Activated T-cell treated with anti-CD3 and anti-CD28 coated beads, Interleukin-2, amount 50 U/mL, for 48 hours (primary cell): ENCODE results near the gene CA10.

ENCODE experiments used
- DNase-seq, 2 experiments: peaks; one replicate each; pipeline ENCODE4 v3.0.0-alpha.2; 2020

CA10 gene

DNA sequence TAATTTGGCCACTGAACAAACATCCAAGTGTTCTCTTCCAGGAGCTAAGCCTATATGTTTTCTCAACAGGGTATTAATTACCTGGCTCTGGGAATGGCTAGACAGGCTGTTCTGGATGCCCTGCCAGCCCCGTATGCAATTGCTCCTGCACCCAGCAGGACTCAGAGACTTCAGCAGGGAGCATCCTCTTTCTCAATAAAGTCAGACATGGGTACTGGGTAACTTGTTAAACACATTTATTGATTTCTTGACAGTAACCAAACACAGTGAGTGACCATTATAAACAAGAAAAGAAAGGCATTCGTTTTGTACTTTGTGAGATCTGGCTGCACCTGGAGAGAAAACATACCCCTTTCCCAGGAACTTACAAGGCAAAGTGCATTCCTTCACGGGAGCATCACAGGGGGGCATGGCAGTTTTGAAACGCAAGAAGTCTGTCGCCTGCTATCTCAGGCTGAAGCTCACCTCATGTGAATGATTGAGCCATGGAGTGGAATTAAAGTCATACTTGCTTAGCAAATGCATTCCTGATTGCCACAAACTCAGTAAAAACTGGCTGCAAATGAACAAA, 528.3 kb downstream of the CA10 start:
- no peak for DNase-seq

DNA sequence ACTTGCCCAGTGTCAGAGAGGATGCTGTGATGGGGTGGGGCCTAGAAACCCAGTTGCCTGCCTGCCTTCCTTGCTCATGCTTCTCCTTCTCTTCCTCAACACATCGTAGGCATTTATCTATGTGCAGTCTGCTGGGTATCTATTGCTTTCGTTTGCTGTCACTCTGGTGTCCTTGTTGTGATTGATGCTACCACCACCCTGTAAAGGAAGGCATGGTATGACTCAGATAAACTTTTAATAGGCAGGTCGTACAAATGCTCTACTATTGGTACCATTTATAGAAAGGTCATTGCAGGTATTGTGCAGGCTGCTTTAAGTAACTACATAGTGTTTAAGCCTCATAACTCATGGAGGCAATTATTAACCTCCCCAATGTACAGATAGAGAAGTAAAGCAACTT, 529.3 kb downstream of the CA10 start:
- DNase-seq: no peak

DNA sequence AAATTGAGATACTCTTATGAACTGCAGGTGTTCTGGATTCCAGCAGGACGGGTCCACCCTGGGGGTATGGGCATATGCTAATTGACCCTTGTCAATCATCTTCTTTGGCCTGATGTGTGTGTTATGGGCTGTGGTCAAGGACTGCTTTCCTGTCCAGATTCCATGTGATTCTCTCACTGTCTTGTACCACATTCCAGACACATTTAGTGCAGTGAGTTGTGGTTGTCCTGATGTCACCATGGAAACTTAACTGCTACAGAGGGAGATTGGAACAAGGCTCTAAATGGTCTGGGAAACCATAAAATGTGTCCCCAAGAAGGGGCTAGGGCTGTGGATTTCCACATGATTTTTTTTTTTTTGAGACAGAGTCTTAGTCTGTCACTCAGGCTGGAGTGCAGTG, 530.7 kb downstream of the CA10 start:
- no peak for DNase-seq

DNA sequence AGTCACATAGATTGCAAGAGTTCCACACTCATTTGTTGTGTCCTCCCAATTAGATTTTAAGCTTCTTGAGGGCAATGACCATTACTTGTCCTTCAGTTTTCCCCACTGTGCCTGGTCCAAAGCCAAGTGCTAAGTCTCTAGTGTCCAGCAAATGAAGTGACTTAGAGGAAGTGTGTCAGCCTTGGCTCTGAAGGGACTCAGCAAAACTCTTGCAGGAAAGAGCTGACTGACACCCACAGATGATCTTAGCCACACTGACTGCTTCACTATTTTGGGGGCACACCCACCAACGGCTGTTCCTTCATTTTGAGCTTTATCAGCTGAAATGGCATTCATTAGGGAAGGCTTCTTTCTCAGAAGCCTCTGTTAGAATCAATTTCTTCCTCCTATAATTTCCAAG, 540.0 kb downstream of the CA10 start:
- DNase-seq: no peak

DNA sequence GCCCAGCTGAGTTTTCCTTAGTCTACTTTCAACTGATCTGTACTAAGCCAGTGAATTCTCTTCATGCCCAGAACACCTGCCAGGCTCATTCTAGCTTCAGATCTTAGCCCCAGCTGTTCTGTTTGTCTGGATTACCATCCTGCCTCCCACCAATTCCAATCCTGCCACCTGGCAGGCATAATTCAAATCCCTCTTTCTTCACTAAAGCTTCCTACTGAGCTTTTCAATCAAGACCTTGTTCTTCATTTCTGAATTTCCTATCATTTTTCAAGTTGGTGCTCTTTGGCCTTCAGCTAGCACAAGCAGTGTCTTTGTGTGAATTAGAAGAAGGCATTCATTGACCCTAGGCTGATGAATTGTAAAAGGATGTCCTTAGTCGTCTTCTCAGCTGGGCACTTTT, 540.5 kb downstream of the CA10 start:
- DNase-seq: no peak

DNA sequence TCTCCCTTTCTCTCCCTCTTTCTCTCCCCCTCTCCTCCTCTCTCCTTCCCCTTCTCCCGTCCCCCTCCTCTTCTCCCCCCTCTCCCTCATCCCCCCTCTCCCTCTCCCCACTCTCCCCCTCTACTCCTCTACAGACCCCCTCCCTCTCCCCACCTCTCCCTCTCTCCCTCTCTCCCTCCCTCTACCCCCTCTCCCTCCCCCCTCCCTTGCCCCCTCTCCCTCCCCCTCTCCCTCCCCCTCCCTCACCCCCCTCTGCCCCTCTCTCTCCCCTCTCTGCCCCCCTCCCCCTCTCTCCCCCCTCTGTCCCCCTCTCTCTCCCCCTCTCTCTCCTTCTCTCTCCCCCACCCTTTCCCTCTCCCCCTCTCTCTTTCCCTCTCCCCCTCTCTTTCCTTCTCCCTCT, 545.3 kb downstream of the CA10 start:
- no peak for DNase-seq

DNA sequence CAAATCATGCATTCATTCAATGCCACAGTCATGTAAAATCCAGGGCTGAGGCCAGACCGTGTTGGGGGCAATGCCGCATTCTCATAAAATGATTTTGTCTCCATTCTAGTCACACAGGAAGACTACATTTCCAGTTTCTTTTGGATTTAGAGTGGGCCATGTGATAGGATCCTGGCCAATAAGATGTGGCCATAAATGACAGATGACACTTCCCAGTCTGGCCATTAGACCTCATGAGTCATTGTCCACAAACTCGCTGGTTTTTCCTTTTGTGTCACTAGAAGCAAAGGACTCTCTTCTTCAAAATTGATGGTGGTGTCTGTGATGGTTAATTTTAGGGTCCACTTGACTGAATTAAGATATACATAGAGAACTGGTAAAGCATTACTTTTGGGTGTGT, 545.8 kb downstream of the CA10 start:
- DNase-seq: no peak

DNA sequence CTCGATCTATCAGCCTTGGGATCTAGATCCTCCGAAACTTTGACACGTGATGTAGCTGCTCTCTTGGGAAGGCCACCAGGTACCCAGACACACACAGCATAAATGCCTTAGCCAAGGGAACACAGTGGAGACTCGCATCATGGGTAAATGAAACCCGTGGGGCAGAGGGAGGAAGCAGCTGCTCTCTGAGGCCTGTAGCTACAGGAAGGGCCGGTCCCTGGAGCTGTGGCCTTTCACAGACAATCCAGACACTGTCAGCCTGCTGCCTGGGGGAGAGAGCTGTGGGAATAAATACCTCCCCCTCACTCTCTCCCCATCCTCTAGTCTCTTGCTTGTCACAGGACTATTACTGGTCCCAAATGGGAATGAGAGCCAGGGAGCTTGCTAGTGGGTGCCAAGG, 546.9 kb downstream of the CA10 start:
- DNase-seq: no peak

DNA sequence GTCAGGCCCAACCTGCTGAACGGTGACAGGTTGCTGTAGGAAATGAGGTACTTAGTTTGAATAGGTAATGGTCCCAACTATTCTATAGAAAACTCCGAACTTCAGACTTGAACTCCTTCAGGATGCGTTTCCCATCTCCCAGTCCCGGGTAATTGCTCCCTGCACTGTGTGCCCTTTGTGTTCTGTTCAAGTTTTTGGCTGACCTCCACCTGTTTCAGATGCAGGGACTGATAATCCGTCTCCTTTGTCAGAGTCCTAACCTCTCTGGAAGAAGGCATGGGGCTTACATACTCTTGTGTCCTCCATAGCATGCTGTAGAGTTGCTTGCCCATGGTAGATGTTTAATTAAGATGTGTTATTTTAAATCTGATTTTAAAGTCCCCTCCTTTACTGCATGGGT, 547.7 kb downstream of the CA10 start:
- DNase-seq: no peak

DNA sequence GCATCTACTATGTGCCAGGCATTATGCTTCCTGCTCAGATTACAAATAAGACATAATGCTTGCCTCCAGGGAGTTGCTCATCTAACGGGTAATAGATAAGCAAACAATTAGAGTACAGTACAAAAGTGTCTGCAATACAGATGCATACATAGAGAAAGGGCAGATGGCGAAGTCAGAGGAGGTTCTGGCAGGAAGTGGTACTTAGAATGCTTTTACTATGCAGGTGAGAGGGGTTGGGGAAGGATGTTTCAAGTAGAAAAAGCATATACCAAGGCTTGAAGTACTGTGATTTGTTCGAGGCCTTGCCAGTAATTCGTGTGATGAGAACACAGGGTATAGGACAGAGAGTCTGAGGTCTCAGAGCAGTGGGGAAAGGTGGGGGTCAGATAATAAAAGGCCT, 548.4 kb downstream of the CA10 start:
- DNase-seq: no peak

DNA sequence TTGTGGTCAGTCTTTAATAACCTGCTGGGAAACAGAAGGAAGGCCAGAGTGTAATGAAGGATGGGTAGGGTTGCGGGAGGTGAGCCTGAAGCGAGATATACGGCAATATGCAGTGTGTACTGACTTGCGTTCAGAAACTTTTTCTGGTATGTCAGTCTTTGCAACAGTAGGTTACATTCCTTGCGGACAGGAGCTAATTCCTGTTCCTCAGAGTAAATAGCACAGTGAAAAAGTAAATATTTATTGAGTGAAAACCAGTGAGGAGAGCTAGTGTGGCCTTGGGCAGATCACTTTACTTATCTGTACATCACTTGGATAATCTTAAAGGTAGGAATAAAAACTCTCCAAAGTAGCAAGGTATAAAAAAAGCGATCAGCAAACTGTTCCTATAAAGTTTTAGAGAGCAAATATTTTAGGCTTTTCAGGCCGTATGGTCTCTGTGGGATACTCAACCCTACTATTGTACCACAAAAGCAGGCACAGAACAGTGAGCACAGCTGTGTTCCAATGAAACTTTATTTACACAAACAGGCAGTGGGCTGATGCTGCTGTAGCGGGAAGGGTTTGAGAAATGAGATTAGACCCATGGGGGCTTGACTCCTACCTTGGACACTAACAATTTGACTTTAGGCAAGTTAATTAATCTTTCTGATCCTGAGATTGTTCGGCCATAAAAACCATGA, 550.1 kb downstream of the CA10 start:
- DNase-seq: no peak

DNA sequence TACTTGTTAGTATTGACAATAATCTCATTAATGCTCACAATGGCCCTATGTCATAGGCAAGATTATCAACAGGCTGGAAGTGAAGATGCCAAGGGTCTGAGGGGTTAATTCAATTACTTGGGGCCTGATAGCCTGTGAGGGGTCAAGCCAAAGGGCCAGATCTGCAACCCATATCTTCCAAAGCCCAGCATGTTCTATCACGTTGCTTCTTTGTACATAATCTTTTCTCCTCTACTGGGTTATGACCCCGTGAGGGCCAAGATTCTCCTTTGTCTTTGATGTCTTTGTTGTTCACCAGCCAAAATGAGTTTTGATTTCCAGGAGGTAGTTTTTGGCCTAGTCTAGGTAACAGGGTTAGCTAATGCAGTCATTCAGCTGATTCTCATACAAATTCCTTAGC, 551.0 kb downstream of the CA10 start:
- no peak for DNase-seq

DNA sequence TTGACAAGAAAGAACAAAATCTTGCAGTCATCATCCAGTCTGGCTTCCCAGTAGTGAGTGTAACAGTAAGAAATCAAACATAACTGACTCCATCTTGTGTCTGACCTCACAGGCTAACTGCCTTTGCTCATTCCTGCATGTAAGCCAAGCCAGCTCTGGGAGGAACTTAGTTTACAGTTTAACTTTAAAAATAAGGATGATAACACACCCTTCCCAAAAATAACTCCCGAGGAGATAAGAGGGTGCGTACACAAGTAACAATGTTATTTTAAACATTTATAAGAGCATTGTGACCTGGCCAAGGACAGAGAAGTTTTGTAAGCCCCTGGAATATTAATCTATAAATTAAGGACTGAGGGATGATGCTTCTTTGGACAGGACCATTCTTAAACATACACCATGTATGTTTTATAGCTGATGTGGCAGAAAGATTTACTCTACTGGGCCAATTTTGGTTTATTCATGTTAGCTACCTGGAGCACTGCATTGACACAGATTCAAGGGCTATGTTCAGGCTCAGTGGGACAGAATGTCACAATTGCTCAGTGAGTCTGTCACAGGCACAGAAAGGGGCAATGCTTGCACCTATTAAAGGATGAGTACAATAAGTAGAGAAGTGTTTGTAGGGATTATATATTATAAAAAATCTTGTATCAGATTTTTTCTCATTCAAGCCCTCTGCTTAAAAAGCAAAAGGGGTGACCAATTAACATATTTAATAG, 554.1 kb downstream of the CA10 start:
- no peak for DNase-seq

DNA sequence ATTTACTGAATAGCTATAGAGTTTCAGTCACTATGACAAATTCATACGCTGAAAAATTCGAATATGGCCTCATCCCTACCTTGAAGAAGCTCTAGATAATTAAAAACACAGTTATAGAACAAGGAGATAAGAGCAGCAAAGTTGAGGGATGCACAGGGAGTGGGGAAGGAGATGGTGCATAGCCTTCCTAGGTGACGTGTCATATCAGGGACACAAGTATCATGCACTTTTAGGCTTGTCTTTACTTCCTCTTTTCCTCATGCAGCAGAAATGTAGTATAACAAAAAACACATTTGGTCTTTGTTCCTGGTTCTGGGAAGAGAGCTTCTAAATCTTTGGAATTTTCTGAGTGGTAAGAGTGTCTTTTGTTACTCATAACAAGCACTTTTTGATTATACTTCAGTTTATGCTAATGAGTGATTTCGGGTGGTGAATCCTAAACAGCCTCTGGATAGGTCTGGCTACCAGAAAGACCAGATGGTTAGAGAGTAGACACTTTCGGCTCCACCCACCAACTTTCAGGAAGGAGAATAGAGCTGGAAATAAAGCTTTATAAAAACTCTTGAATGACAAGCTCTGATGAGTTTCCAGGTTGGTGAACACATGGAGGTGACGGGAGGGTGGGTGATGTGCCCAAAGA, 556.8 kb downstream of the CA10 start:
- no peak for DNase-seq

DNA sequence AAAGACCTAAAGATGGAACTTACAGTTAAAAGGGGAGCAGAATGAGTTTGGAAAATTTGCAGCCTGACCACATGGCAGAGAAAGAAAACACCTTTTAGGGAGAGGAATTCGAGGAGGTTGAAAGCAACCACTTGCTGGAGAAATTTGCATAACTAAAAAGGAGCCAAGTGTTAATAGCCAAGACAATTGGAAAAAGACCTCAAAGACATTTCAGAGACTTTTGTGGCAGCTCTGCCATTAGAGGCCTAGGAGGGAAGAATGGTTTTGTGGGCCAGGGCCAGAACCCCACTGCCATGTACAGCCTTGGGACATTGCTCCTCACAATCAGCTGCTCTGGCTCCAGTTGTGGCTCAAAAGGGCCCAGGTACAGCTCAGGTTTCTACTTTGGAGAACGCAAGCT, 559.7 kb downstream of the CA10 start:
- DNase-seq: no peak

DNA sequence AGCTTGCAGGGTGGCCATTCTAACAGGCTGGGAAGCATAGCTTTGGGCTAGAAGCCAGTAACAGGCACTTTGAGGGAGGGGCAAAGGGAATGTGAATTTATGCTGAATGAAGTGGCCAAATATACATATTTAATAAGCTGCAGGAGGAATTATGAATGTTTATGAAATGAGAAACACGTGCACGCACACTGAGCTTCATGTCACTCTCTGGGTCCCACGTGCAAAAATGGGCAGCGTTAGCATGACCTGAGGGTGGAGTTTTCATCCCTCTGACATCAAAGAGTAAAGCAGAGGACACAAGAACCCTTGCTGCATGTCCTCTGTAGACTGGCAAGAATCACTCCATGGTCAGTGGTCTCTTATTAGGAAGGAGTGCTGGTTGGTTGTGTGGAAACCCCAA, 561.2 kb downstream of the CA10 start:
- DNase-seq: no peak

DNA sequence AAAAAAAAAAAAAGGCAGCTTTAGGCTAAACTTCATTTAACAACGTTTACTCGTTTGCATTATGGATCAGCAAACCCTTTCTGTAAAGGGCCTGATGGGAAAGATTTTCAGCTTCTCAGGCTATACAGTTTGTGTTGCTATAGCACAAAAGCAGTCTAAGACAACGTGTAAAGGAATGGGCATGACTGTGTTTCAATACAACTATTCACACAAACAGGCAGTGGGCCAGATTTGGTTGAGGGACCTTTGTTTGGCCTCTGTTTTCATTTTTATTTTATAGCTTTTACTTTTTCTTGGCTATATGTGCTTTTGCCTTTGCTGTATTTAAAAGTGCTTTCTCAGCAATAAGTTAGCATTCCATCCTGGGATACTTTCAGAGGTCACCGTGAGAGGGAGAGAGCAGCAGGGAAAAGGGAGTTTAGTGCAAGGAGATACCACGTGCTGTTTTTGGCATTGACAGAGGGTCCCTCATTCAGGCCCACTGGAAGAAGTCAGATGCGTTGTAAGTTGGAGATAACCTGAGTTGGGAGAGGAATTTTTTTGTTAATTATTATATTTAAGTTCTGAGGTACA, 562.6 kb downstream of the CA10 start:
- DNase-seq: no peak

DNA sequence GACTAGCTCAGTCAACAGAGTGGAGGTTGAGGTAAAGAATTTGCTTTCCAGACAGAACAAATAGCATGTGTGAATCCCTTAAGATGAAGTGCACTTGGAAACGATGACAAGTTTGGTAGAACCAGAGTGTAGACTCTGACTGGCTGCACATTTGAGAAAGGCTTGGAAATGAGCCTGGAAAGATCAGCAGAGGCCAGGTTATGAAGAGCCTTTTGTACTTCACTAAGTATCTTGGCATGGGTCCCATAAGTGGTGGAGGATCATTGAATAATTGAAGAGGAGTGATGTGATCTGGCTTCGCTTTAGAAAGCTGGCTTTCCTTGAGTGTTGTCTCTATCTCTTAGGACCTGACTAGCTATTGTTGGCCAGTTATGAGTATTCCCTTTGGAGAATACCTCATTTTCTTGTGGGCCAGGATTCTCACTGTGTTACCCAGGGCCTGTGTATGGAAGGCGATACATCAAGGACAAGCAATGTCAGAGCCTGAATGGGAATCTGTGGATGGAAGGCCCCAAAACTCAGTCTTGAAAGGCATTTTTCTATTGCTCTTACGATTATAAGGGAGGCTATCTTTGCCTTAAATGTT, 568.4 kb downstream of the CA10 start:
- DNase-seq: no peak

DNA sequence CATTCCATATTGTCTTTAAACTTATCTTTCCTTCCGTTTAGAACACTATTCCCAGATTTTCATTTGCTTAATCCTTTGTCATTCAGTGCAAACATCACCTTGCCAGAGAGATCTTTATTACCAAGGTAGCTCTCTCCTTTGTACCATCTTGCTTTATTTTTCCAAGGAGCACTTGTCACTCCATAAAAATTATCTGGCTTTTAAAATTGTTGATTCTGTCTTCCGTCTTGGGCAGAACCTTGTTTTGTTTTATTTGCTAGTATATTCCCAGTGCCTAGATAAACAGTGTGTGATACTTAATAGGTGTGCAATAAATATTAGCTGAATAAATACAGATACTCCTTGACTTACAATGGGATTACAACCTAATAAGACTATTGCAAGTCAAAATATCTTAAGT, 570.5 kb downstream of the CA10 start:
- DNase-seq: no peak

DNA sequence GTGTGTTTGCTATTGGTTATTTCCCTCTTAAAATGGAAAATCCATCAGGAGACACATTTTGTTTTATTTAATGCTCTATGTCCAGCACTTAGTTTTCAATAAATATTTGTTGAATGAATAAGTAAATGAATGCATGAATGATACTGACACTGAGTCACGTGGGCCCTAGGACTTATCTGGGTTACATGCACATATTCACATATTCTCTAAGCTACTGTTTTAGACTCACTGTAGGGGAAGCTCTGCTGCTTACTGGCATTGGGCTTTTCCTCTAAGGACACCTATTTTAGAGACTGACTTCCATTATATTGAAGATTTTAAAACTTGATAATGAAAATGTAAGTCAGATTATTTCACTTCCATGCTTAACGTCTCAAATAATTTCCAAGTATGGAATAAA, 571.0 kb downstream of the CA10 start:
- no peak for DNase-seq

DNA sequence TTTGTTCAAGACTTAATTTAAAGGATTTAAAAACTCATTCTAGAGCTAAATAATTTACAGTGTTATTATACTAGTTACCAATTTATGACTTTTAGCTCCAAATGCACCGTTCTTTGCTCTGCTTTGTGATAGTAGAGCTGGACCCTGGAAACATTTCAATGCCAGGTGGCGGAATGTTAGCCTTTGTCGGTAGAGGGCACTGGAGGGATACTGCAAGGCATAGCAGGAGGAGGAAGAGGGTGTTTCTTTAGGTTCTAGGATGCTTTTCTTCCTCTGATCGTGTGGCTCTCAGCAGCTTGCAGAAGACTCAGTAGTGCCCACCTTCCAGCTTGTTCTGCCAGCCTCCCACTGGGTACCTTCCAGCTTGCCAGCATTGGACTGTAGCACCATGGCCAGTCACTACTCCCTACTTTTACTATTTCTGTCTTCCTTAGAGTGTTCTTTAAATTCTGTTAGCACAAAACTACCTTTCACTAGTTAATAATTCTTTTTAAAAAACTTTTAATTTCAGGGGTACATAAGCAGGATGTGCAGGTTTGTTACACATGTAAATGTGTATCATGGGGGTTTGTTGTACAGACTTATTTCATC, 572.9 kb downstream of the CA10 start:
- no peak for DNase-seq

DNA sequence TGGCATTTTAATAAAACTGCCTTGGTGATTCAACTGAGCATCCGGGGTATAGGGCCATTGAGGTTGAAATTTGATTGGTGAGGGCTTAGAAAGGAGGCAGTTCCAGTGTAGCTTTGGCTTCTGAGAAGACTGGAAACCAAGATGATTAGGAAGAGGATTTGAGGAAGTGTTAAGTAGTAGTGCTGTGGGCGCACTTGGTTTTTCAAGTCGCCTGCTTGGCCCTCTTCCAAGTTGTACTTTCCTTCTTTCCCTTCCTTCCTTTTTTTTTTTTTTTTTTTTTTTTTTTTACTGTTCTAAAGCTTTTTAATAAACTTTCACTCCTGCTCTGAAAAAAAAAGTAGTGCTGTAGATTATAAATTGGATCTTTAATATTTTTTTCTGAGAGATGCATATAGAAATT, 577.6 kb downstream of the CA10 start:
- DNase-seq: no peak
